Forelimb muscle (tissue), 1 donor: ENCODE results near the gene MAT2A. TPM values are rescaled to one million over a fixed set of nuclear protein-coding genes. Genes with fewer than 3 reads are reported as not detected.

Experiments
- DNase-seq: peaks from one replicate; pipeline ENCODE4 v3.0.0-alpha.2; 2013; ENCODE audit warnings: low read depth
- polyA plus RNA-seq: library from polyadenylated mRNA; unstranded; fragments of 120-200 nt; gene quantifications from one replicate; pipeline ENCODE4 v1.2.1, GENCODE V29; 2013; ENCODE audit not compliant: insufficient read length

The MAT2A gene
- polyA plus RNA-seq, result 233 TPM

DNA sequence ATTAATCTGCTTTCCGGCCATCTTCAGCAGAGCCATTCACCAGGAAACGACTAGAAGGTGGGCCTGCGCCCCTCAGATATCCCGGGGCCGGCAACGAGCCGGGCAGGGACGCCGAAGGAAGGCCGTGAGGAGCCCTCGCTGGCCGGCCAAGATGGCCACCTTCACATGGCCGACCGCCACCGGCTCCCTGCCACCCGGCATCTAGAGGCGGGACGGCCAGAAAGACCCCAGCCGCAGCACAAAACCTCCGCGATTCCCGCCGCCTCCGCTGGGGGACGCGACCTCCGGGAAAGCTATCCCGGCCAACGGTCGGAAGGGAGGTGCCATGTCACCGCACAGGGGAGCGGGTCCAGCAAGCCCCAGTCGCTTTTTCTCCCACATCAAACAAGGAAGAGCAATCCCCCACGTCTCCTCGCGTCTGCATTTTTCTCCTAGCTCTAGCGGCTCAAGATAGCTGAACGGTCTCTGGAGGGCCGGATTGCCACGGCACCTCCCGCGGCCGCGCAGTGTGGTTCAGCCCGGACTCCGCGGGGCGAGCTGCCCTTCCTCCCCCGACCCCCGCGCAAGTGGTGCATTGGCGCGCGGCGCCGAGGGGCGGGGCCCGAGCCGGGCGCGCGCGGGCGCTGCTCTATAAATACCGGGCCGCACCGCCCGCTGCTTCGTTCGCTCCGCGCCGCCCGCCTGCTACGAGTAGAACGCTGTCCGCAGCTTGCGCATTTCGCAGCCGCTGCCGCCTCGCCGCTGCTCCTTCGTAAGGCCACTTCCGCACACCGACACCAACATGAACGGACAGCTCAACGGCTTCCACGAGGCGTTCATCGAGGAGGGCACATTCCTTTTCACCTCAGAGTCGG, at the start of gene MAT2A:
Gene MAT2A, plus strand, starts transcription at position 662 of the 854 bp plus-strand sequence. Its CDS starts 120 bp downstream, at position 782.
- peak; percentile 73 for DNase-seq

DNA sequence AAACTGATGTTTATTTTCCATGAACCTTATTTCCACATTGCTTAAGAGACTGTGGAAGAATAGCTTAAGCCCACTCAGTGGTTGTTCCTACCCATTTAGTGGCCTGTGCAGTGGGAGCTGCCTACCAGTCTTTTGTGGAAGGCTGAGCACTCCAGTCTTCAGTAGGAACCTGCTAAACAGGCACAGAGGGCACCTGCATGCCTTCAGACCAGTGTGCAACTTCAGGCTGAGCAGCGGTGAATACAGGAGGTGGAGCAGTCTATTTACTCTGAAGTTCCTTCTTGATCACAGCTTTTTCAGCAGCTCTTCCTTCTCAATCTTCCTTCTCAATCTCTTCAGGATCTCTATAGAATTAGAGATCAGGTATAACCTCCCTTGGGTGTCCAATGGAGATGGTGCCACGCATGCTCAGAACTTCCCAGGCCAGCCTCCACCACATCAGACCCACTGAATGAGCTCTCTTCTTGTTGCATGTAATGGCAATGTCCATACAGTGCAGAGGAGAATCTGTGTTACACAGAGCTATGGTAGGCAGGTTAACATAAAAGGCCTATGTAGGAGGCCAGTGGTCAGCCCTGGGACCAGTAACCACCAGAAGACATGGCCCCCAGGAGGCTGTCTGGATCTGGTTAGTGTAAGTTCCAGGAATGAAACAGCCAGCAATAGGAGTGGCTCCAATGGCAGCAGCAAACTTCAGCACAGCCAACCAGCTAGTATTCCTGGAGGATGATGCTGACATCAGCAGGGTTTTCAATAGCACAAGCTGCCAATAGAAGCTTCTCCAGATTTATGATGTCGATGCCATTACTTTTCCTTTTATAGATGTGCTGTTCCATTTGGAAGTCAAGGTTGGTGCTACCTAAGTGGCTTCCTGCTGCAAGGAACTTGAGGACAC, 47.9 kb upstream of the MAT2A start:
- DNase-seq, result no peak

DNA sequence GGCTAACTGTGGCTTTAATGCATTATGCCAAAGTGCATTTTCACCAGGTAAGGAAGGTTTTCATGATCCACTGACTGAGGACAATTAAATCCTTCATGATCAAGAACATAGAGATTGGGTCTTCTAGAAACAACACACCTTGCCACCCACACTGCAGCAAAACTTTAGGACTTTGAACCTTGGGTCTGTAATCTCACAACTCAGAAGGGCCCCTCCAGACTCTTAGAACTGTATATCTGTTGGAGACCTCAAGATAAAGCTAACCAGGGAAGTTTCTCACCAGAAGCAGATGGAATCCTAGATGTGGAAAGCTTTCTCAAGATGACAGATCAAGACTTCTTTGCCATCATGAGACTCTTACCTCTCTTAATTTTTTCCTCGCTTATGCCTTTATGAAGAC, 42.5 kb upstream of the MAT2A start:
- DNase-seq, result no peak

DNA sequence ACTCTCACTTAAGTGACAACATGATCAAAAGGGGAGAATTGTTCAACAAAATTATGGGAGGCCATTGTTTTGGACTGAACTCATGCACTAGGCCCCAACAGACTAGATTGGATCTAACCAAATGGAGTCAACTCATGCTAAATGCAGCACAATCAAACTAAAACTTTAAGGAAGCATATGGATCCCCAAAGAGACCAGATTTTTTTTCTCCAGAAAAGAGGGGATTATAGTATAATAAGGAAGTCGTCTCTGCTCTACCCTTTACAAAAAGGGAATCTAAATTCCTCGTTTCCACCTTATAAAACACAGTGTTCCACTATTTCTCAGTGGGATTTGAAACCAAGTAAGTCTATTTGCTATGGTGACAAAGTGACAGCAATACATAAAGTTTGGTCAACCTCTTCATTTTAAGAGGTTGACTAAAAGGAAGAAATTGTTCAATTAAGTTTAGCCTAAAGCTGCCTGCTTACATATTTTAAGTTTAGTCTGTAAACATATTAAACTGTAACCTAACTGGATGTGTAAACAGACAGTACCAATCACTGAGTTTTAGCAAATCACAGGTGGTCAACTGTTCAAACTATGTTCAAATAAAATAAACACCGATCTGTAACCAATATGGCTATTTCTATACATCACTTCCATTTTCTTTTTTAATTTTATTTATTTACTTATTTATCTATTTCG, 40.9 kb upstream of the MAT2A start:
- DNase-seq, result no peak

DNA sequence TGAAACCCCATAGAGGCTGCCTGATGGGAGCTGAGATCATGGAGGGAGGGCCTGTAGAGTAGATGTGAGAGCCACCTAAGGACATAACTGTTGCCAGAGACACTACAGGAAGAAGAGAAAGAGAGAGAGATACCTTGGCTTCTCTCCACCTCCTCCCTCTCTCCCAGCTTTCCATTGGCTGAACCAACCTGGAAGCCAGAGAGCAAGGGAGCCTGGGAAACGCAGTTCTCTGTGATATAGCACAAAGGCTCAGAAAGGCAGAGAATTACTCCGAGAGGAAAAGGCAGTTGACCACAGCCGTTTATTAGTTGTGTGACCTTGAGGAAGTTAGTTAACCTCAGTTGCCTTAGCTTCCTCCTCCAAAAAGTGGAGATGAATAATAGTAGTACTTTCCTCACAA, 37.7 kb upstream of the MAT2A start:
- no peak for DNase-seq

DNA sequence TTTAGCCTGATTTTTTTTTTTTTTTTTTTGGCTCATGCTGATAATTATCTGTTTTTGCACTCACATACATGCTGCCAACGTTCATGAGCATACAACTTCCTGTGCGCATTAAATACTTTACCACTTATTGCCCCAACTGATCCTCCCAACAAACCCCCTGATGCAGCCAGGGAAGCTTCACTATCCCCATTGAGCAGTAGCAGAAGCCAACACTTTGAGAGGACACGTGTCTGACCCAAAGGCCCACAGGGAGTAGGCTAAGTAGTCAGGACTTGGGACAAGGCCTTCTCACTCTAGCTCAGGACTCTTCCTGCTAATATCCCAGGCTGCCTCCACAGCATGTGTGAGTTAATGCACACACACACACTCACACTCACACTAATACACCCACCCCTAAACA, 36.2 kb upstream of the MAT2A start:
- no peak for DNase-seq

DNA sequence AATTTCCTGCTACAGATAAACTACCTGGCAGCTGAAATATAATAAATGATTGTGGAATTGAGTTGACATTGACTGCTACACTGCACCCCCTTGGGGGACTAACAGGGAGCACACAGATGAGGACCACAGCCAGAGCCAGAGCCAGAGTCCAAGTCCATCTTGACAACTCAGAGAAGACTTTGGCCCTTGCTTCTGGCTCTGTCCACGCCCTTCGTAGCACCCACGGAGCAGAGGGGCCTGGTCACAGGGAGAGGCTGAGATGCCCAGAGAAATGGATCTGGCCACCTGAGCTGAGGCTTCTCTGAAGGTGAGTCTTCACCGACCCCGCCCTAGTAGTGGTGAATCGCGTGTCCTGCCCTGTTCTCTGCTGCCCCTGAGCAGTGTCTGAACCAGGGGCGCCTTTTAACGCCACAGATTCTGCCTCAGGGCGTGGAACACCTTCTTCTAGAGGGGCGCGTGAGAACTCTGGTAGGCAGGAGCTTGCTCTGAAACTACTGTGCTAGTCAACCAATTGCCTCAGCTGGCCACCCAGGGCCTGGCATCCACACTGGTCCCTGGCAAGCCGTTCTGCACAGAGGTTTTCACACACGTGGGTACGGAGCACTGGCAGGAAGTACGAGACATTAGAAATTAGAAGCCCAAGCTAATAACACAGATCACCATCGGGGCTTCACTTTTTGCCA, 35.7 kb upstream of the MAT2A start:
- no peak for DNase-seq

DNA sequence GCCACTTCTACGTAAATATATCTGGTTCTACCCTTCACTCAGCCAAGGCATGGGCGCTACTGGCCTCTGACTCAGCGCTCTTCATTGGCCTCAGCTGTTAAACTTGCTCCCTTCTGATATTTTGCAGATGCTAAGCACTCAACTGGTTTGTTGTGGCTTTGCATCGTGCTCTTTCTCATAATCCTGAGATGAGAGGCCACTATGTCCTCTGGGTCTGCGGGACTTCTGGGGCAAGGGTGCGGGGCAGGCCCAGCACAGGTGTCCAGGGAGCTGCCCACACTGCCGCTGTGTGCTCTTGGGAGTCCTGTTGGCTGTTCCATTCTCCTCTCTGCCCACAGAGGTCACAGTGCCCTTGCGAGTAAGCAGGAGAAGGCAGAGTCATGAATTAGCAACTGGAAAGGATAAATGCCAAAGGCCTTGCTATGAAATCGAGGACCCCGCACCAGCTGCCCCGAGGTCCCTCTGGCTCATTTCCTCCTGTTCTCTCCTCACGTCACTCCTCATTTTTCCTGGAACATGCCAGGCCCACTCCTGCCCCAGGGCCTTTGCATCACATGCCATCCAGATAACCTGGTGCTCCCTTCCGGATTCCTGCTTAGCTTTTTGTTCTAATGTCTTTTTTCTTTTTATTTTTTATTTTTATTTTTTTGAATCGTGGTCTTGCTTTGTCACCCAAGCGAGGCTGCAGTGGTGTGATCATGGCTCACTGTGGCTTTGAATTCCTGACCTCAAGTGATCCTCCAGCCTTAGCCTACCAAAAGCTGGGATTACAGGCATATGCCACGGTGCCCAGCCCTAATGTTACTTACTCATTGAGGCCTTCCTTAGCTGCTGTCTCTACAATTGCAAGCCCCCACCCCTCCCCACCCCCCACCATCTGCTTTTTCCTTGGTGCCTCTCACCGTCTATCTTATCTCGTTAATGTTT, 34.9 kb upstream of the MAT2A start:
- DNase-seq, result no peak

DNA sequence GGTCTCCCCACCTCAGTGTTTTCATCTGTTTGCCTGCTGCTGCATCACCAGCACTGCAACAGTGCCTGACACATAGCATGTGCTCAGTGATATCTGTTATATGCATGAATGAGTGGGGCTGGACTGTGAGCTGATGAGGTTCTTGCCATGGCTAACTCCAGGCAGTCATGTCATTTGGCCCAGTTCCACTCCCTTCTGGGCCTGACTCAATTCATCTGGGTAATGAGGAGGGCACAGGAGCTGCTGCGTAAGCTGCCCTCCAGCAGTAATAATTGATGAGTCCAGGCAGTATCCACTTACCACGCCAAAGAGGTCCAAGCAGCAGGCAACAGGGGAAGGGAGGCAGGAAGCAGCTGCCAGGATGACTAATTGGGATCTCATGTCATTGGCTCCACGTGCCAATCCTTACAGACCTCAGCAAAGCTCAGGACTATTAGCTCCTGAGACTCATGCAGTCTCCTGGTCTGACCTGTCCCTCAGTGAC, 34.1 kb upstream of the MAT2A start:
- no peak for DNase-seq

DNA sequence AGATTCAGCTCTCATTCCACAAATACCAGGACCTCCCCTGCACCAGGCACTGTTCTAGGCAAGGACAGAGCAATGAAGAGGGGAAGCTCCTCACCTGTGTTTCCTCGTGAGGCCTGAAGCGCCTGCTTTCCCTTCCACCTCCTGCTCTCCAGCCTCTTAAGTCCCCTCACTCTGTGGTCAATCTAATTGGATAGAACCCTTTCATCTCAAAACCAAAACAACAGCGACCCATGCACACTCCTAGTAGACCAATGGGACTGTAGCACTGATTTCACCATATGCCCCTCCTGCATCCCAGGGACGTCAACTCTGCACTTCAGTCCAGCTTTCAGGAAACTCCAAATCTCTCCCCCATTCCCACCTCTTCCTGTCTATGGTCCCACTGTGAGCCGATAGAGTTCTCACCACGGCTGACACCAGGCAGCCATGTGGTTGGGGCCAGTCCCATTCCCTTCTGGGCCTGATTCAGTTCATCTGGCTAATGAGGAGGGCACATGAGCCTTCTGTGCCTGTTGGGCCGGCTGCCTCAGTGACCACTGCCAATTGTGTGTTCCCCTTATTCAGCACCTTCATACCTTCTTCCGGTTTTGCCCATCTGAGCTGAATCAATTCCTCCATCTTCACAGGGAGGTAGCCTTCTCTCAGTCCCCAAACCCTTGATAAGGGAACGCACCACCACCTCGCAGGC, 33.3 kb upstream of the MAT2A start:
- no peak for DNase-seq

DNA sequence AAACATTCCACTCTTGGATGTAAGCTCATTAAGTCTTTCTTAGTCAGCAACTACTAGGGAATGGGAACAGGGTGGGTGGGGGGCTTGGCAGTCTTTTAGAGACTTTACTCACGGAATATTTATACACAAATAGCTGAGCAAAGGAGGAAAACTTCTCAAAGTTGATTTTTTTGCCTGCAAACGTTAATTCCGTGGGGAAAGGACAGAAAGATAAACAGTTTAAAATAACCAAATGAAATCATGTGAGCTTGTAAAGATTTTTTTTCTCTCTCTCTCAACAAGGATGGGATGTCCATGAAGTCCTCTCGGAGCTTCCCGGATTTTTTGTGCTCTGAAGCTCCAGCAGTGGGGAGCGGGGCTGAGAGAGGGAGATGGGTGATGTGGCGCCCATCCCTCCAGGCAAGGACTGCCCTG, 32.2 kb upstream of the MAT2A start:
- DNase-seq, result no peak

DNA sequence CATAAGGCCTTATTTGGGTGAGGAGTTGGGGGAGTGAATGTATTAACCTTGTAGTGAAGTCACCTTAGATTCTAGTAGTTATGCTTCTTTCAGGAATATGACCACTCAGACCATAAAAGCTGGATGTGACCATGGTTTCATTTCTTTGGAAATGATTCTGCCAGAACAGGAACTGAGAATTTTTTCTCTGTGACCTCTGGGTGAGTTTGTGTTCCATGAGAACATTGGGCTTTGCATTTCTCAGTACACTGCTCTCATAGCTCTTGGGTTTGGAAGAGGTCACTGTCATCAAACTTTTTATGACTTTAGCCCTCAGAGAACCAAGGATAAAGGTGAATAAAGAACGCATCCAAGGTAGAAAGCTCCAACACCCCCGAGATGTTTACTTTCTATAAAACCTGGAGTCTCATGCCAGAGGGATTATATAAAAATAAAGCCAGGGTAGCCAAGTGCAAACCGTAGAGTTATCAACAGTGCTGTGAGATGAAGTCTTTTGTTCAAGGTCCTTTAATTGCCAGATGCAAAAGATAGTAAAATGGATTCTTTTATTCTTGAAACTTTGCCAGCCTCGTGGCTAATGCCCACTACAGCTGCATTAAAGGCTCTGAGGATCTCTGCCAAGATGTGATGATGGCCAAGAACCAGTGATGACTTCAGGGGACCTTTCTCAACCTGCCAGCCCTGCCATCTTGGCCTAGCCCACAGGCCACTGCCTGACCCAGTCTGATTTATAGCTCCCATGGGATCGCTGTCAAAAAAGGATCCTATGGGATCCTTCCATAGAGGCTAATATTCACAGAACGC, 27.8 kb upstream of the MAT2A start:
- no peak for DNase-seq

DNA sequence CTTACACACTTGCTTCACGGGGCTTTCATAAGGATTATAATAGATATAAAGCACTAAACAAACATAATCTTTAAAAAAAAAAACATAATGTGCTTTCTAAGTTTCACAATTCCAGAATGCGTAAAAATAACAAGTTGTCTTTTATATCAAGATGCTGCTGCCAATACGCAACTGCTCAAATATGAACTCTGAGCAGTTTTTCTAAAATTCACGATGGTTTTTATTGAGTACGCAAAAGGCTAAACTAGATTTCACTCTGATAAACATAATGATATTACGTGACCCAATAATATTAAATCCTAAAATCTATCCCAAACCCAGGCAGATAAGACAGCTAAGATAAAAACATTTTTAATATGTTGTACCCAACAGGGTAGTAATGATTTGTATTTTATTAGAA, 24.6 kb upstream of the MAT2A start:
- no peak for DNase-seq

DNA sequence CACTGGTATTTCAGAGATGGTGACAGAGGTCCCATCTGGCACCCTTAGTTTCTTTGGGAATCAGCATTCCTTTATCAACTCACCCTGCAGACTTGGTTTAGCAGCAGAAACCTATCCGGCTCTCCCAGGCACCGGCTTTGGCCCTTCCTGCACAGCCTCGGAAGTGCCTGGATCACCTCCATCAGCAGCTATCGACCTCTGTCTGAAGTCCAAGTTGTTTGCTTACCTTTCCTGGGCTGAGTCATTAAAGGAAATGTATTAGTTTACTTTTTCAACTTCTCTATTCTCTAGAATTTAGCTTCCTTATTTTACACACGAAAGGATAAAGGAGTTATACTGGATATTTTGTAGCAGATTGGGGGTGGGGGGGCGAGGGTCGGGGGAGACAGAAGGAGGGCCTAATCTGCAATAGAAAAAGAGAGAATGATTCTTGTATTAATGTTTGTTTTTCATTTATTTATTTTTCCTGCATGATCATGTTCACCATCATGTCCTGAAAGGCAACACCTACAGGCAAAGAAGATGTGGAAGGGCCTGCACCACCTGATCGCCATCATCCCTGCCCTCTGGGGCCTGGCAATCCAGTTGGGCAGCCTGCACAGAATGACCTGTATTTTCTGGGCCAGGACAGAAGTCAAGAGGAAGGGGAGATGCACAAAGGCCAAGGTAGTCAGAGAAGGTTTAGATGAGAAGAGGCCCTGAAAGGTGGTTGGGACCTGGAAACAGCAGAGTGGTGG, 22.1 kb upstream of the MAT2A start:
- DNase-seq, result no peak

DNA sequence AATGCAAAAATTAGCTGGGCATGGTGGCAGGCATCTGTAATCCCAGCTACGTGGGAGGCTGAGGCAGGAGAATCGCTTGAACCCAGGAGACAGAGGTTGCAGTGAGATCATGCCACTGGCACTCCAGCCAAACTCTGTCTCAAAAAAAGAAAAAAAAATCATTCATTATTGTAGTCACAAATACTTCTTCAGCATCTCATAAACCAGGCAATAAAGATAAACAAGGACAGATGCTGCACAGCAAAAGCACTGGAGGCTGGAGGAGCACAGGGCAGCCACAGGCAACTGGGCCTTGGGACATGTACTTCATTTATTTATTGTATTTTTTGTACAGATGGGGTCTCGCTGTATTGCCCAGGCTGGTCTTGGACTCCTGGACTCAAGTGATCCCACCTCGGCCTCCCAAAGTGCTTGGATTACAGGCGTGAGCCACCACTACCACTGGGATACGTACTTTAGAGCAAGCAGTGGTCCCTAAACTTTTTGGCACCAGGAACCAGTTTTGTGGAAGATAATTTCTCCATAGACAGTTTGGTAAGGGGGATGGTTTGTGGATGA, 16.8 kb upstream of the MAT2A start:
- DNase-seq, result no peak

DNA sequence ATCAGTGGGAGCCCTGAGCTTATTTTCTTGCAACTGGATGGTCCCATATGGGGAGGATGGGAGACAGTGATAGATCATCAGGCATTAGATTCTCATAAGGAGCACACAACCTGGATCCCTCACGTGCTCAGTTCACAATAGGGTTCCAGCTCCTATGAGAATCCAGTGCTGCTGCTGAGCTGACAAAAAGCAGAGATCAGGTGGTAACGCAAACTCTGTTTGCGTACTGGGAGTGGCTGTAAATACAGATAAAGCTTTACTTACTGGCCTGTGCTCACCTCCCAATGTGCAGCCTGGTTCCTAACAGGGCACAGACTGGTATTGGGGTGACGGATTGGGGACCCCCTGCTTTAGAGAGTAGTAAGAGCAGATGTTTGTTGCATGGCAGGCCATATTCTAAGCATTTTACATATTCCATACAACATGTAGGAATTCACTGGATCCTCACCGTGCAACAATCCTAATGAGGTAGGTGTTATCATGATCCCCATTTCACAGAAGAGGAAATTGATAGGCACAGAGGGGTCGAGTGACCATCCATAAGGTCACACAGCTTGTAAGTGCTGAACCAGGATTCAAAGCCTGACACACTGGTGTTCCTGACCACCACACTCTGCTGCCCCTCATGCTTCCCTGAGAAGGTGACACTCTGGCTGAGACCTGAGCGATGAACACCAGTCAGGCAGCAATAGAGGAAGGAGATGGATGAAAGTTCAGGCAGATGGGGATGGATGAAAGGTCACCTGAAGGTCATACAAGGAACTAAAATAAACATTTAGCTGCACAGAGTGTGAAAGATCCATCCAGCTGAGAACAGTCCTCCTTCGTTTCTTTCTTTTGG, 15.7 kb upstream of the MAT2A start:
- DNase-seq, result no peak

DNA sequence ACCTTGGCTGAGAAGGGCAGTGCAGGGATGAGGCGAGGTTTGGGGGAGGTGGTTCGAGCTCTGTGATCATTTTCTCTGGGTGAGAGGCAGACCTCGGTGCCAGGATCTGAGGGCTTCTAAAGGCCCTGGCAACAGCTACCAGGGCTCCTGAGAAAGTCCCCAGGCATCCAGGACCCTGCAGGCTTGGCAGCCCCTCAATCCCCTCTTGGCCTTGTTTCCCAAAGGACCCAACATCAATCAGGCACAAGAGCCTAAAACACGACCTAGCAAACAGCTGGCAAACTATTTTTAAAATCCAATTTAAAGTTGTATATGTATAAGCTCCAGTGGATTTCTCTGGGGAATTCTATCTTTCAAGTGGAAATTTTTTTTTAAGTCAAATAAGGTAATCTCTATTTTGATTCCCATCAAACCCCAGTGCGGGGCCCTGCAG, 15.0 kb upstream of the MAT2A start:
- DNase-seq, result no peak
